COLO829 (cell line): ENCODE data around the gene TMPO.
"Not testable (repeated sequence)": the region's sequence is repeated elsewhere in the genome, so short reads cannot be mapped to it uniquely, and the experiment has no call there.

Source experiments
- DNase-seq: peaks from one replicate; pipeline ENCODE4 v3.0.0; 2012; ENCODE audit warnings: low spot score

The TMPO gene, protein sequence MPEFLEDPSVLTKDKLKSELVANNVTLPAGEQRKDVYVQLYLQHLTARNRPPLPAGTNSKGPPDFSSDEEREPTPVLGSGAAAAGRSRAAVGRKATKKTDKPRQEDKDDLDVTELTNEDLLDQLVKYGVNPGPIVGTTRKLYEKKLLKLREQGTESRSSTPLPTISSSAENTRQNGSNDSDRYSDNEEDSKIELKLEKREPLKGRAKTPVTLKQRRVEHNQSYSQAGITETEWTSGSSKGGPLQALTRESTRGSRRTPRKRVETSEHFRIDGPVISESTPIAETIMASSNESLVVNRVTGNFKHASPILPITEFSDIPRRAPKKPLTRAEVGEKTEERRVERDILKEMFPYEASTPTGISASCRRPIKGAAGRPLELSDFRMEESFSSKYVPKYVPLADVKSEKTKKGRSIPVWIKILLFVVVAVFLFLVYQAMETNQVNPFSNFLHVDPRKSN

DNA sequence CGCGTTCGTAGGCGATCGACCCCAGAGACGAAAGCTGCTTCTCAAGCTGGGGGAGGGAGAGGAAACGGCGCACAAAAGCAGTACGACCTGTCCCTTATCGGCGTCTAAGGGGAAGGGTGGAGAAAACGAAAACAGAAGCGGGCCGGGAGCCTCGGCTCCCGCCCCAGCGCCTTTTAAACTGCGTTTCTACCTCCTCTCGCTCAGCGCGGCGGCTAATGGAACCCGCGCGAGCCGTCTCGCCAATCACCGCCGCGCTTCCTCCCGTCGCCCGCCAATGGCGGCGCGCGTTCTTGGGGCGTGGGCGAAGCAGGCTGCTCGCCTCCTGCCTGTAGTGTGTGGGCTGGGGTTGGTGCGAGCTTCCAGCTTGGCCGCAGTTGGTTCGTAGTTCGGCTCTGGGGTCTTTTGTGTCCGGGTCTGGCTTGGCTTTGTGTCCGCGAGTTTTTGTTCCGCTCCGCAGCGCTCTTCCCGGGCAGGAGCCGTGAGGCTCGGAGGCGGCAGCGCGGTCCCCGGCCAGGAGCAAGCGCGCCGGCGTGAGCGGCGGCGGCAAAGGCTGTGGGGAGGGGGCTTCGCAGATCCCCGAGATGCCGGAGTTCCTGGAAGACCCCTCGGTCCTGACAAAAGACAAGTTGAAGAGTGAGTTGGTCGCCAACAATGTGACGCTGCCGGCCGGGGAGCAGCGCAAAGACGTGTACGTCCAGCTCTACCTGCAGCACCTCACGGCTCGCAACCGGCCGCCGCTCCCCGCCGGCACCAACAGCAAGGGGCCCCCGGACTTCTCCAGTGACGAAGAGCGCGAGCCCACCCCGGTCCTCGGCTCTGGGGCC lies at the start of gene TMPO:
Gene TMPO (plus strand): TSS at position 304 of the 824 bp plus-strand sequence. CDS start 278 bp downstream, at position 582.
- peak; percentile 74 for DNase-seq

GRCh38 chr12:98465950-98466602 lies 49.3 kb upstream of the TMPO start:
- DNase-seq: no peak

- DNase-seq: no peak
These were observed 48.6 kb upstream of the TMPO start for GRCh38 chr12:98466640-98467400.

GRCh38 chr12:98469109-98469508 lies 46.3 kb upstream of the TMPO start:
- no peak for DNase-seq

DNA sequence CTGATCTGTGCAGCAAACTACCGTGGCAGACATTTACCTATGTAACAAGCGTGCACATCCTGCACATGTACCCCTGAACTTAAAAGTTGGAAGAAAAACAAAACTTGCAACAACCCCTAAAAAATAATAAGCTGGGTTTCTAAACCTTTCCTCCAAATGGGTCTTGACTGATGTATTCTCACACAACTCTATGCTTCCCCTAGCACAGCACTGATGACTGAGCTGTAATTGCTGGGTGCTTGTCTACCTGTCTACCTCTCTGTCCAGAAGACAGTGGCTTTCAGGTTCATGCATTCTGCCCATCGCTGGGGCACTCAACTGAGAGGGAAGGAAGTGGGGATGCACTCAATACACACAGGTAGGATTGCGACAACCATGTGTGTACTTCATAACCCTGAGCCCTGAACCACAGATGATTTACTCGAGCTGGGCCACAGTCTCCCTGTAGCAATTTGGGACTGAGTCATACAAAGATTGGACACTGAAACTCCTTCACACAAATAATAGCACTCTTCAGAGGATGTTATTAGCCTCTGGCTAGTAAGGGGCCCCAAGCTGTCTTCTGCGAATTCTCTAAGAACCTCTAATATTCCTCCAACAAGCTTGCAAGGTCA lies 44.8 kb upstream of the TMPO start:
- DNase-seq: peak; percentile 39

GRCh38 chr12:98471085-98471484 lies 44.3 kb upstream of the TMPO start:
- DNase-seq: no peak

DNA sequence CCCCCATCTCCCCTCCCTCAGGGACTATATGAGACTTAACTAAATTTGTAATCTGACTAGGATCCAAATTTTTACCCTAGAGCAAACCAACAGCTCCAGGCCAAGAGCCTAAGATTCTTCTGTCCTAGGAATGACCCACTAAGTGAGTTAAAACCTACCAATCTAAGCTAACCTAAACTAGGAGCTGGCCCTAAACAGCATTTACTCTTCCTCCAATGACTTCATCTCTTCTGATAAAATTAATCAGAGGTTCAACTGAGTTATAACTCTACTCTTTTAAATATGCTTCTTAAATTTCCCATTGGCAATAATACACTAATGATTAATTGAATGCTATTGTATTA lies 39.9 kb upstream of the TMPO start:
- DNase-seq: no peak

- DNase-seq: no peak
These were observed 36.8 kb upstream of the TMPO start for GRCh38 chr12:98478606-98479005.

GRCh38 chr12:98483621-98484503 lies 31.5 kb upstream of the TMPO start:
- DNase-seq: no peak

DNA sequence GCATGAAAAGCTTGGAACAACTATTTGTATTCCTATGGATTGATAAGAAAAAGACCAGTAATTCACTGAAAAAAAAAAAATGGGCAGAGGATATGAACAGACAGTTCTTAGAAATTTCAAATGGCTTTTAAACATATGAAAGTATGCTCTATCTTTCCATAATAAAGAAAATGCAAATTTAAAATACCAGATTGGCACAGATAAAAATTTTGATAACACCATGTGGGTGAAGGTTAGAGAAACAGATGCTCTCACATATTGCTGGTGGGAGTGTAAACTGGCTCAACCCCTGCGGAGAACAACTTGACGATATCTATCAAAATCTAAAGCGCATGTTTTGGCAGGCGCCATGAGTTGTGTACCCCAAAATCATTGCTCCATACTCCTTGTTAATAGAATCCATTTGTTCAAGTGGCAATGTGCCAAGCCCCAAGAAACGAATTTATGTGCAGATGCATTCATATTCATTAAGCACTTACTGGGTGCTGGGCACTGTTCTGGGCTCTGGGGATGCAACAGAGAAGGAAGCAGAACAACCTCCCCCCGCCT lies 29.5 kb upstream of the TMPO start:
- DNase-seq: no peak

DNA sequence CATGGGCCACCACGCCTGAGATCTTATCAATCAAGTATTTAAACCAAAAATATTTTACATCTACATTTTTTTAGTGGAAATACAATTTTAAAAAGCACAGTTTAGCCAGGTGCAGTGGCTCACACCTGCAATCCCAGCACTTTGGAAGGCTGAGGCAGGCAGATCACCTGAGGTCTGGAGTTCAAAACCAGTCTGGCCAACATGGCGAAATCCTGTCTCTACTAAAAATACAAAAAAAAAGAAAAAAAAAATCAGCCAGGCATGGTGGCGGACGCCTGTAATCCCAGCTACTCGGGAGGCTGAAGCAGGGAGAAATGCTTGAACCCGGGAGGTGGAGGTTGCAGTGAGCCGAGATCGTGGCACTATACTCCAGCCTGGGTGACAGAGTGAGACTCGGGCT lies 27.0 kb upstream of the TMPO start:
- not testable (repeated sequence) for DNase-seq

GRCh38 chr12:98489176-98489575 lies 26.2 kb upstream of the TMPO start:
- no peak for DNase-seq

GRCh38 chr12:98490501-98491453 lies 24.6 kb upstream of the TMPO start:
- peak; percentile 71 for DNase-seq

DNA sequence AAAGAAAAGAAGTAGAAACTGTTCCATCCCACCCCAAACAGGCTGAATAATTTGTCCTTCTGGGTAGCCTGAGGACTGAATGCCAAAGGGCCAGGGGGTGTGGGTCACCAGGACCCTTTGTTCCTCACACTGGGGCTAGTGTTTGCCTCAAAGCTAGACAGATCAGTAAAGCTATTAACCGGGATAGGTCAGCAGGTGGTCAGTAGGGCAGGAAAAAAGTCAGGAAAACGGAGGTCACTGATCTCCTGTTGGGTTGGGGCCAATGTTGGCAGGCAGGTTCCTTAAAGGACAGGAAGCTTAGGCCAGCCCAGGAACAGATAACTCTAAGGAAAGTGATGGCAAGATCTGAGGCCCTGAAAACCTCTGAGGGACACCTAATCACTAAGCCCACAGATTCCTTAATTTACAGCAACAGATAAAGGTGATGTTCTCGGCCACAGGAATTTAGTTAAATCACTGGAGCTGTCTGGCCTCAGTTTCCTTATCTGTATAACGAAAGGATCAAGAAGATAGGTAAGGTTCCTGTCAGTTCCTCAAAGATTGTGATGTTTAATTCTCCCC lies 22.7 kb upstream of the TMPO start:
- DNase-seq: no peak

GRCh38 chr12:98501266-98501629 lies 14.1 kb upstream of the TMPO start:
- DNase-seq: not testable (repeated sequence)

DNA sequence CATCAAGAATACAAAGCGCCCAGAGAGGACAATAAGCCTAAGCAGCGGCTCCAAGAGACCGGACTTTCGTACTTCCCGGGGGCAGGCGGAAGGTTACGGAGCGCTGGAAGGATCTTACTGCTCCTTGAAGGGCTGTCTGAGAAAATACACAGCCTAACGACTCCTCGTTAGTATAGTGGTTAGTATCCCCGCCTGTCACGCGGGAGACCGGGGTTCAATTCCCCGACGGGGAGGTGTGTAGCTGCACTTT lies 12.1 kb upstream of the TMPO start:
- peak; percentile 80 for DNase-seq

GRCh38 chr12:98503592-98504367 lies 11.6 kb upstream of the TMPO start:
- DNase-seq: peak; percentile 88

GRCh38 chr12:98504368-98504617 lies 11.1 kb upstream of the TMPO start:
- DNase-seq: no peak

- DNase-seq: no peak
These were observed 6.3 kb upstream of the TMPO start for GRCh38 chr12:98509063-98509462.
